Pancreas (tissue), 10 donors: ENCODE data around the gene CFAP46. TPM values are rescaled to one million over a fixed set of nuclear protein-coding genes. Genes with fewer than 3 reads are reported as not detected.

ENCODE experiments used
- ATAC-seq, 4 donors: fragments of 200-7000 bp; cut with Tn5 transposase; one replicate each; pipeline versions ENCODE4 v1.8.0 to v1.9.1; 2020; ENCODE audit warnings: mild to moderate bottlenecking in 4 of 4, moderate library complexity in 4 of 4
- DNase-seq, 6 donors: peaks; one replicate each; pipeline ENCODE4 v3.0.0-alpha.2; 2020
- FAIRE-seq: peaks from 2 replicates; lab custom pipeline; 2012; peaks lifted over from hg19 to GRCh38; lab: Jason Lieb, UNC
- H3K27ac ChIP-seq, 4 donors: fragments of 200-600 bp; sonication (generic); 1 replicate in 3 of 4; 2 replicates in 1 of 4; pipeline versions ENCODE4 v1.5.0 to v1.8.0; 2020
- H3K27me3 ChIP-seq, 4 donors: fragments of 200-600 bp; one replicate each; pipeline ENCODE4 v1.8.0; 2021
- H3K36me3 ChIP-seq, 3 donors: fragments of 200-600 bp; sonication (generic) in 1 of 3; one replicate each; pipeline versions ENCODE4 v1.5.0 to v1.8.0; 2020 to 2021
- H3K4me1 ChIP-seq, 3 donors: fragments of 200-600 bp; one replicate each; pipeline ENCODE4 v1.8.0; 2021
- H3K4me3 ChIP-seq, 4 donors: fragments of 200-600 bp; sonication (generic) in 2 of 4; one replicate each; pipeline versions ENCODE4 v1.5.0 to v1.8.0; 2020 to 2021
- H3K9me3 ChIP-seq, 4 donors: fragments of 200-600 bp; one replicate each; pipeline ENCODE4 v1.8.0; 2021
- WGBS, 2 donors: extraction: QIAGEN DNeasy Blood & Tissue Kit; methylation state at CpG; one replicate each; pipeline ENCODE4 v1.1.7; 2013; 5-methylcytosine and 5-hydroxymethylcytosine counted together
- intact Hi-C, 3 donors: fragments of 100-400 bp; cut with DNase I; formaldehyde crosslinking; loops; one replicate each; pipeline versions ENCODE4 v1.11.1 to v1.14.2; 2022
- polyA plus RNA-seq, 2 donors: library from polyadenylated mRNA; stranded (reverse); fragments of 200-250 nt; gene quantifications; one replicate each; pipeline ENCODE4 v1.2.3, GENCODE V29; 2013
- total RNA-seq, 6 donors: library from RNA; stranded (reverse); fragmentation: NEBNext Ultra II Directional in 4 of 6; extraction: Animal tissue kit (Norgen Biotek cat#: 25700) in 4 of 6; gene quantifications; one replicate each; pipeline versions ENCODE4 v1.2.1 to v1.2.4, GENCODE V29; 2021 to 2023
- TF ChIP-seq, protein P1 (sequence below), 4 donors: fragments of 200-600 bp; sonication (generic) in 3 of 4; IDR thresholded peaks; one replicate each; pipeline versions ENCODE4 v1.5.0 to v1.8.0; 2021; ENCODE audit warnings: antibody characterized with exemption in 4 of 4
- donor health status: healthy with polysubstance abuse.
- donor health status: DM: no; HTN: no; CAD: no; lungs with moderate emphysema.
- donor health status: DM: no; HTN: no; CAD: no.
- donor health status: control.
- donor health status: control.
- donor health status: Bipolar disorder and iron deficiency.
- donor health status: DM: yes; HTN: yes; CAD: no.
- donor health status: DM: no; HTN: no; CAD: no.
- donor health status: DM: no; HTN: no; CAD: no.
- donor health status: DM: yes; HTN: yes; CAD: no.

The CFAP46 gene
- total and polyA plus RNA-seq, 8 donors, result 0.39 to 1.6 (median 1.0) TPM

DNA sequence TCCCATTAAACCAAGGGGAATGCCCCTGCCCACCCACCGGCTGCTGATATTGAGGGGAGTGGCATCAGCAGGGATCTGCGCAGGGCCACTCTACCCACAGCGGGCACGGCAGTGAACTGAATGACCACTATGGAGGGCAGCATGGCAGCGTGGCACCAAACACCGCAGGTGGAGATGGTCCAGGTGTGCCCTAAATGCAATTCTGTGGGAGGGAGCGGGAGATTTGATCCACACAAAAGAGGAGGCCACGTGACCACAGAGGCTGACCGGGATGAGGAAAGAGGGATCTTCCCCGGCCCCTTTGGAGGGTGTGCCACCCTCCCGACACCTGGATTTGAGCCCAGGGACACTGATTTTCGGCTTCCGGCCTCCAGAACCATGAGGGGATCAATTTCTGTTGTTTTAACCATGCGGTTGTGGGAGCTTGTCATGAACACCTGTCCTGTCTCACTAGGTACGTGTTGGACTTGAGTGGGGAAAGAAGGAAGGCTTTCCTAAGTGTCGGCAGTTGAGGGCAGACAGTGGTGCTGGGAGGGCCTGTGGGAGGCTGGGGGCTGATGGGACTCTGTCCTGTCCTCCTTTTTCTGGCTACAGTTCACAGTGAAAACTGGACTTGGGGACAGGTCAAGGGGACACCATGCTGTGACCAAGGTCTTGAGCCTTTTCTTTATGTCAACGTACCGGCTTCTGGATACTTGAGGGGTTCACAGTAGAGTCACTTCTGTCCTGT is 66.1 kb downstream of the CFAP46 start:
- Histone ChIP-seq H3K27ac (no peak overlapping the region), H3K9me3 (no peaks in the 10 kb centered on the region), H3K4me3 (no peak overlapping the region), H3K4me1 (no peaks in the 10 kb centered on the region), H3K27me3 (peaks cover 0 to 3% (median 0%) of the 10 kb centered on the region in 4 donors), H3K36me3 (no peaks in the 10 kb centered on the region)
- no peak for FAIRE-seq
- intact Hi-C loops, result no loop called here
- peak in 3 of 6 donors; percentile 8 to 44 (median 17) for DNase-seq
- no peak for ATAC-seq
- WGBS, 2 donors, result 64 to 68% methylated on average over 18 of the region's 18 CpGs
- TF ChIP-seq, protein P1, sequence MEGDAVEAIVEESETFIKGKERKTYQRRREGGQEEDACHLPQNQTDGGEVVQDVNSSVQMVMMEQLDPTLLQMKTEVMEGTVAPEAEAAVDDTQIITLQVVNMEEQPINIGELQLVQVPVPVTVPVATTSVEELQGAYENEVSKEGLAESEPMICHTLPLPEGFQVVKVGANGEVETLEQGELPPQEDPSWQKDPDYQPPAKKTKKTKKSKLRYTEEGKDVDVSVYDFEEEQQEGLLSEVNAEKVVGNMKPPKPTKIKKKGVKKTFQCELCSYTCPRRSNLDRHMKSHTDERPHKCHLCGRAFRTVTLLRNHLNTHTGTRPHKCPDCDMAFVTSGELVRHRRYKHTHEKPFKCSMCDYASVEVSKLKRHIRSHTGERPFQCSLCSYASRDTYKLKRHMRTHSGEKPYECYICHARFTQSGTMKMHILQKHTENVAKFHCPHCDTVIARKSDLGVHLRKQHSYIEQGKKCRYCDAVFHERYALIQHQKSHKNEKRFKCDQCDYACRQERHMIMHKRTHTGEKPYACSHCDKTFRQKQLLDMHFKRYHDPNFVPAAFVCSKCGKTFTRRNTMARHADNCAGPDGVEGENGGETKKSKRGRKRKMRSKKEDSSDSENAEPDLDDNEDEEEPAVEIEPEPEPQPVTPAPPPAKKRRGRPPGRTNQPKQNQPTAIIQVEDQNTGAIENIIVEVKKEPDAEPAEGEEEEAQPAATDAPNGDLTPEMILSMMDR (IDR thresholded peaks at IDR 0.05), result no peak

DNA sequence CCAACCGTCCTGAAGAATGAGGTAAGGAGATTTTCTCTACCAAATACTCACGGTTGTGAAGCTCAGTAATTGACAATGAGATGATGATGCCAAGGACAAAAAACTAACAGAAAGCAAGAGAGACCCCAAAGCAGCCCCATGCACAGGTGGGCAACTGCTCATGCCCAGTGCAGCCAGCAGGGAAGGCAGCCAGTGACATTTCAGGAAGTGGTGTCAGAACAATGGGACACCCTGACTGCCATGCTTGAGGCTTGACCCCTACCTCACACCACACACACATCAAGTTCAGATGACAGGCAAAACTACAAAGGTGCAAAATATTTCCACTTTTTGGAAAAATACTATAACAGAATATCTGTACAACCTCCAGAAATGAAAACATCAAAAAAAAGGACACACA is 66.9 kb downstream of the CFAP46 start:
- WGBS, 2 donors, result 40 to 54% methylated on average over 2 of the region's 2 CpGs
- Histone ChIP-seq H3K4me1 (no peaks in the 10 kb centered on the region), H3K27me3 (peaks cover 0 to 3% (median 0%) of the 10 kb centered on the region in 4 donors), H3K4me3 (no peak overlapping the region), H3K27ac (no peak overlapping the region), H3K36me3 (no peaks in the 10 kb centered on the region), H3K9me3 (no peaks in the 10 kb centered on the region)
- peak in 2 of 6 donors; percentile 1 to 16 for DNase-seq
- intact Hi-C loops, result no loop called here
- no peak for FAIRE-seq
- ATAC-seq, result no peak
- TF ChIP-seq, protein P1 (IDR thresholded peaks at IDR 0.05), result no peak

DNA sequence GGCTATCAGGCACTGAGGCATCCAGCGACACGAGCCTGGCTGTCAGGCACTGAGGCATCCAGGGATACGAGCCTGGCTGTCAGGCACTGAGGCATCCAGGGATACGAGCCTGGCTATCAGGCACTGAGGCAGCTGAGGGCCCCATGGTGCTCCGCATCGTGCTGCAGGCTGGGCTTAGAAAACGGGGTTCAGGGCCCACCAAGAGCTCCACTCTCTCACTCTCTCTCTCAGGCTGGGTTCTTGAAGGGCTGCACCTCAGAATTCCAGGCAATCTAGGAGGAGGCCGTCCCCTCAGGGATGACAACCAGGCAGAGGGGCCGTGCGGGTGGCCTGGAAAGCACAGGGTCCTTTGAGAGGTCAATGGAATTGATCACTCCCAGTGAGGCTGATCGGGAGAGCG is 69.0 kb downstream of the CFAP46 start:
- intact Hi-C loops, result no loop called here
- H3K36me3 ChIP-seq, result no peaks in the 10 kb centered on the region
- FAIRE-seq, result no peak
- peaks cover 0 to 3% (median 0%) of the 10 kb centered on the region in 4 donors for H3K27me3 ChIP-seq
- no peaks in the 10 kb centered on the region for H3K9me3 ChIP-seq
- no peak overlapping the region for H3K4me3 ChIP-seq
- no peaks in the 10 kb centered on the region for H3K4me1 ChIP-seq
- 59 to 74% methylated on average over 12 of the region's 12 CpGs for WGBS, 2 donors
- peak in 3 of 6 donors; percentile 5 to 33 (median 23) for DNase-seq
- H3K27ac ChIP-seq, result no peak overlapping the region
- TF ChIP-seq, protein P1 (IDR thresholded peaks at IDR 0.05), result no peak
- no peak for ATAC-seq

DNA sequence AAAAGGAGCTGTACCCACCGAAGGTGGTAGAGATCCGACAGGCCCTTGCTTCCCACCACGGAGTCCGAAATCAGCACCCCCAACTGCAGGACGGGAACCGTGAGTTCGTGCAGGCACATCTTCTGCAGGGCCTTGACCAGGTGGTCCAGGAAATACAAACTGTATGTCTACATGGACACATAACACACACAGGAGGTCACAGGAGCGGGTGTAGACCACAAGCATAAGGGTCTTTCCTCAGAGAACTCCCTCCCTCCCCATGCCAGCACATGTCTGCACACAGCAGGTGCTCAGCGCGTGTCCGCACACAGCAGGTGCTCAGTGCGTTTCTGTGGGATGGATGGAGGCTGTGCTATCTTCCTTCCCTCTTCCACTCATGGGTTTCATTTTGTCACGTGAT is 69.7 kb downstream of the CFAP46 start:
- Histone ChIP-seq H3K36me3 (no peaks in the 10 kb centered on the region), H3K27me3 (peaks cover 0 to 3% (median 0%) of the 10 kb centered on the region in 4 donors), H3K9me3 (no peaks in the 10 kb centered on the region), H3K4me1 (no peaks in the 10 kb centered on the region), H3K27ac (no peak overlapping the region), H3K4me3 (no peak overlapping the region)
- intact Hi-C loops, result no loop called here
- 72 to 78% methylated on average over 13 of the region's 13 CpGs for WGBS, 2 donors
- FAIRE-seq (no peak), DNase-seq (peak in 3 of 6 donors; percentile 6 to 9 (median 8)), ATAC-seq (no peak)
- TF ChIP-seq, protein P1 (IDR thresholded peaks at IDR 0.05), result no peak

GRCh38 chr10:132870426-132870825 is 71.9 kb downstream of the CFAP46 start:
- no peaks in the 10 kb centered on the region for H3K9me3 ChIP-seq
- H3K4me3 ChIP-seq, result no peak overlapping the region
- intact Hi-C loops, result no loop called here
- no peak for FAIRE-seq
- peak in 3 of 6 donors; percentile 2 to 14 (median 3) for DNase-seq
- no peak for ATAC-seq
- no peaks in the 10 kb centered on the region for H3K27me3 ChIP-seq
- no peak overlapping the region for H3K27ac ChIP-seq
- WGBS, 2 donors, result 78 to 86% methylated on average over 13 of the region's 13 CpGs
- no peaks in the 10 kb centered on the region for H3K4me1 ChIP-seq
- TF ChIP-seq, protein P1 (IDR thresholded peaks at IDR 0.05), result no peak
- H3K36me3 ChIP-seq, result no peaks in the 10 kb centered on the region
